Stomach (tissue), 4 donors: Measurements from ENCODE around the gene MBP.

Source experiments
- CTCF ChIP-seq, 7 experiments: fragments of 450-650 bp in 4 of 7; fragments of 200-600 bp in 3 of 7; sonication (generic) in 3 of 7; IDR thresholded peaks; one replicate each; pipeline ENCODE4 v1.5.1; 2016 to 2019; ENCODE audit warnings: antibody characterized with exemption in 7 of 7, control low read depth in 2 of 7, mild to moderate bottlenecking in 1 of 7
- POLR2A ChIP-seq, 4 donors: fragments of 450-650 bp; IDR thresholded peaks; one replicate each; pipeline ENCODE4 v1.6.1; 2016; ENCODE audit warnings: antibody characterized with exemption in 4 of 4, control low read depth in 2 of 4, mild to moderate bottlenecking in 1 of 4, moderate library complexity in 1 of 4
- POLR2AphosphoS5 ChIP-seq, 3 donors: sonication (generic); formaldehyde crosslinking; IDR thresholded peaks; one replicate each; pipeline ENCODE4 v1.6.1; 2016; ENCODE audit warnings: antibody characterized with exemption in 3 of 3

DNA sequence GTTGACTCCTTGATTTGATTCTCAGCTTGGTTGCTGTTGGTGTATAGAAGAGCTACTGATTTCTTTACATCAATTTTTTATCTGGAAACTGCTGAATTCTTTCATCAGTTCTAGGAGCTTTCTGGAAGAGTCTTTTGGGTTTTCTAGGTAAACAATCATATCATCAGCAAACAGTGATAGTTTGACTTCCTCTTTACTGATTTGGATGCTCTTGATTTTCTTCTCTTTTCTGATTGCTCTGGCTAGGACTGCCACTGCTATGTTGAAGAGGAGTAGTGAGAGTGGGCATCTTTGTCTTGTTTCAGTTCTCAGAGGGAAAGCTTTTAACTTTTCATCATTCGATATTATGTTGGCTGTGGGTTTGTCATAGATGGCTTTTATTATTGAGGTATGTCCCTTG is 169.7 kb downstream of the MBP start:
- TF ChIP-seq CTCF (IDR thresholded peaks at IDR 0.05) (no peak), POLR2AphosphoS5 (IDR thresholded peaks at IDR 0.05) (no peak), POLR2A (IDR thresholded peaks at IDR 0.05) (no peak)
